ENCODE results near the gene SGSM2. TPM values are rescaled to one million over a fixed set of nuclear protein-coding genes. Genes with fewer than 3 reads are reported as not detected.

Gene SGSM2
- total and polyA plus RNA-seq, 9 donors: 9.3 to 50.6 (median 42.4) TPM

DNA sequence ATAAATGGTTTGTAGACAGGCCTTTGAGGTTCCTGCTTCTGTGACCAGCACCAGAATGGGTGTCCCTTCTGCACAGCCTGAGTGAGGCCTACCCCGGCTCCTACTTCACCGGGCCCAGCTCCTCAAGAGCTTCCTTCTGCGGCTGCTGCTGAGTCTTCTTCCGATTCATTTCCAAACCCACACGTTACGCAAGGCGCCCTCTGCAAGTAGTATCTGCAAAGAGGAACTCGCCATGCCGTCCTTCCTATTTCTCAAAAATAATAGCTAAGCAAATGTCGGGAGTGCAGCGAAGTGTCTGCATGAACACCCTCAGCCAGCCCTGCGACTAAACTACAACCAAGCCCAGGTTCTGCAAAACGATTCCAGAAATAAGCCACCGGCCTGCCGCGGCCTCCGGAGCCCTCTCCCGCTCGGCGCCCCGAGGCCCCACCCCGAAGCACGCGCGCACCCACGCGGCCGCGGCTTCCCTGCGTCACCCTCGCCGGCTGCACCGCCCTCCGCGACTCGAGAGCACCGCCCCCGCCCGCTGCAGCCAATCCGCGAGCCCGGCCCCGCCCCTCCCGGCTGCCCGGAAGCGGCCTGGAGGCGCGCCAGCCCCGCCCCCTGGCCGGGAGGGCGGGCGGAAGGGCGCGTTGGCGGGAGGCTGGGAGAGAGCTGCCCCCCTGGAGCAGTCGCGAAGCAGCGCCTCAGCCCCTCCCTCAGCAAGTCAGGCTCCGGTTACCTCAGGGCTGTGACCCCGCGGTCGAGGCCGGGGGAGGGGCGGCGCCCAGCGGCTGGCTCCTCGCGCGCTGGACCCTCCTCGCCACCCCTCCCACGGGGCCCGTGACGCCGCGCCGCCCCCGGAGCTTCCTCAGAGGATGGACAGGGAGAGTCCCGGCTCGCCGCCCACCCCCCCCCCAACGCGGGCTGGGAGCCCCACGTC is 55.2 kb downstream of the SGSM2 start:
- Histone ChIP-seq H3K9me3 (no peaks in the 10 kb centered on the region), H3K27ac (peak overlapping the region; percentile 84 to 99), H3K4me1 (ENCODE audit: insufficient read depth) (peaks cover 24% of the 10 kb centered on the region), H3K4me3 (peak overlapping the region; percentile 50), H3K36me3 (no peaks in the 10 kb centered on the region), H3K27me3 (no peaks in the 10 kb centered on the region)
- TF ChIP-seq POLR2A (IDR thresholded peaks at IDR 0.05): peak; percentile 79
- TF ChIP-seq EP300 (IDR thresholded peaks at IDR 0.05): peak; percentile 67
- TF ChIP-seq, protein P1, sequence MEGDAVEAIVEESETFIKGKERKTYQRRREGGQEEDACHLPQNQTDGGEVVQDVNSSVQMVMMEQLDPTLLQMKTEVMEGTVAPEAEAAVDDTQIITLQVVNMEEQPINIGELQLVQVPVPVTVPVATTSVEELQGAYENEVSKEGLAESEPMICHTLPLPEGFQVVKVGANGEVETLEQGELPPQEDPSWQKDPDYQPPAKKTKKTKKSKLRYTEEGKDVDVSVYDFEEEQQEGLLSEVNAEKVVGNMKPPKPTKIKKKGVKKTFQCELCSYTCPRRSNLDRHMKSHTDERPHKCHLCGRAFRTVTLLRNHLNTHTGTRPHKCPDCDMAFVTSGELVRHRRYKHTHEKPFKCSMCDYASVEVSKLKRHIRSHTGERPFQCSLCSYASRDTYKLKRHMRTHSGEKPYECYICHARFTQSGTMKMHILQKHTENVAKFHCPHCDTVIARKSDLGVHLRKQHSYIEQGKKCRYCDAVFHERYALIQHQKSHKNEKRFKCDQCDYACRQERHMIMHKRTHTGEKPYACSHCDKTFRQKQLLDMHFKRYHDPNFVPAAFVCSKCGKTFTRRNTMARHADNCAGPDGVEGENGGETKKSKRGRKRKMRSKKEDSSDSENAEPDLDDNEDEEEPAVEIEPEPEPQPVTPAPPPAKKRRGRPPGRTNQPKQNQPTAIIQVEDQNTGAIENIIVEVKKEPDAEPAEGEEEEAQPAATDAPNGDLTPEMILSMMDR (IDR thresholded peaks at IDR 0.05): no peak
- WGBS, 3 donors: 0 to 2% (median 1%) methylated on average over 49 to 82 of the region's 83 CpGs
- DNase-seq: peak; percentile 96 to 98 (median 97)
- intact Hi-C loops (cut with DNase I): no loop called here

DNA sequence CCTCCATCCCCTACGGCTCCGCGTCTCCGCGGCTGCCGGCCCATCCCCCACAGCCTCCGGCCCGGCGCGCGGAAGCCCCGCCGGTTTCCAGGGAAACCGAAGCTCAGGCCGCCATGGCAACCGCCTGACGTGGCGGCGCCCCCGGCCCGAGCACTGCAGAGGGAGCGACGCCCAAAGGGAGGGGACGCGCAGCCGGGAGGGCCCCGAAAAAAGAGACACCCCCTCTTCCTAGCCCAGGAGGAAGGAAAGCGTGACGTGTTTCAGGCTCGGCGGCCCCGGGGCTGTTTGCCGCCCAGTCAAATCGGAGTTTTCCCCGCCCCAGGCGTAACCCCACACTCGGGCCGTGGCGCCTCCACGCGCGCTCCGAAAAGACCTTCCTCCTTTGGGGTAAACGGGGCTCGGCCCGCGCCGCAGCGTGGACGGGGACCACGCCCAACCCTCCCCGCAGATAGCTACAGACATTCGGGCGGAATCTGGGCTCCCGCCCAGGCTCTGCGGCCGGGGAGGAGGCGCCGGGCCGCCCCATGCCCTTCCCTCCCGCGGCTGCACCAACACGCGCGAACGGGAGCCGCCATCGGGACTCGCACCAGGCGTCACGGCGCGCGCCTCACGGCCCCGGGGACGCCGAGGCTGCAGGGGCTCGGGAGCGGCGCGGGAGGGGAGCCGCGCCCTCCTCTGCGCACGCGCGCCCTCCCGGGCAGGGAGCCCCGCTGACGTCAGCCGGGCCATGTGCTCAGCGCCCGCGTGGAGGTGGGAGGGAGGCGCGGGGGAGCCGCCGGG is 56.1 kb downstream of the SGSM2 start:
- TF ChIP-seq EP300 (IDR thresholded peaks at IDR 0.05): no peak
- peak; percentile 87 for TF ChIP-seq POLR2A (IDR thresholded peaks at IDR 0.05)
- no peaks in the 10 kb centered on the region for H3K36me3 ChIP-seq
- peaks cover 31% of the 10 kb centered on the region for H3K4me1 ChIP-seq (ENCODE audit: insufficient read depth)
- 0% methylated on average over 39 to 98 of the region's 99 CpGs for WGBS, 3 donors
- DNase-seq: peak; percentile 89 to 95 (median 94)
- H3K27me3 ChIP-seq: no peaks in the 10 kb centered on the region
- H3K27ac ChIP-seq: peak overlapping the region; percentile 84 to 99
- intact Hi-C loops (cut with DNase I): no loop called here
- peak overlapping the region; percentile 50 for H3K4me3 ChIP-seq
- no peaks in the 10 kb centered on the region for H3K9me3 ChIP-seq

DNA sequence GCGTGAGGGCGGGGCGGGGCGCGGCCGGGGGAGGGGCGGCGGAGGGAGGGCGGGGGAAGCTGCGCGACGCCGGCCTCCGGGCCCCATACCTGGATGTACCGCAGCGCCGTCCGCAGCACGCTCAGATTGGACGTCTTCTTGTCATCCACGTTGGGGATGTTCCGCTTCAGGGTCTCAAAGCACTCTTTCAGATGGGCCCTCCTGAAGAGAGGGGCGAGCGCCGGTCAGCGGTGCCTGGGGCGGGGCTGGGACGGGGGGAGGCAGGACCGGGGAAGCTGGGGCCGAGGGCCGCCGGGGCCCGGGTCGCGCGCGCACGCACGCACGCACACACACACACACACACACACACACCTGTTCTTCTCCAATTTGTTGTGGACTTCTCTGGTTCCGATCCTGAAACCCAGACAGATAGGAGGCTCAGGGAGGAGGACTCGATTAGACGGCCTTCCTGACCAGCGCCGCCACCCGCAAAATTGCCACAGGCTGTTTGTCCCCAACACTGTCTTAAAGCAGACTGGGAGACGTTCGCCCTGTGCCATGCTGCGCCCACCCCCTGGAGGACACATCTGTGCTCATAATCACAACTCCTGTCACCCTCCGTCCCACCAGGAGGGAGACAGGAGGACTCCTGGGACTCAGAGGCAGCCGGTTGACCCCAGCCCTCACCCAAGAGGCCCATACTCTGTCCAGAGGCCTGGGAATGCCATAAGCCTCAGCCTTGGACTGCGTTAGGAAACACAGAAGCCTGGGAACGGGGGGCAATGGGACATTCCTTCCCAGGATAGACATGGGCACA is 56.9 kb downstream of the SGSM2 start:
- 22 to 25% (median 25%) methylated on average over 38 to 53 of the region's 53 CpGs for WGBS, 3 donors
- intact Hi-C loops (cut with DNase I): no loop called here
- Histone ChIP-seq H3K4me1 (ENCODE audit: insufficient read depth) (peaks cover 35% of the 10 kb centered on the region), H3K27me3 (no peaks in the 10 kb centered on the region), H3K36me3 (no peaks in the 10 kb centered on the region), H3K27ac (peak overlapping the region; percentile 84 to 99), H3K4me3 (peak overlapping the region; percentile 50), H3K9me3 (no peaks in the 10 kb centered on the region)
- TF ChIP-seq EP300 (IDR thresholded peaks at IDR 0.05): no peak
- DNase-seq: peak in 2 of 5 donors; percentile 40 to 64

DNA sequence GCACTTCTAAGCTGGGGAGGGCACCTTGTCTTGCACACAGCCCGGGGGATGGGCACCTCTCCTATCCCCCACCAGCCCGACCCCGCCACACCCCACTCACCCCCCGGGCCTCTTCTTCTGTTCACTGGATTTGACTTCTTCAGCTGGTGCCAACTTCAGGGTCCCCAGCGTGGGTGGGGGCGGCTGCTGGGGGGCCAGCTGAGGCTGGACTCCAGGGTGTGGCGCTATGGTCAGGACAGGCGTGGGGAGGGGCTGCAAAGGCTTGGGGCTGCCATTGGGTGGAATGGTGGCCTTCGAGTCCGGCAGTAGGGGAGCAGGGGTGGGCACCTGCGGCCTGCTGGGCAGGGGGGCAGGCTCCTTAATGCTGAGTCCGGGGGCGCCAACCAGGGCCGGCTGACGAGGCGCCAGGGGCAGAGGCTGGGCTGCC is 57.5 kb downstream of the SGSM2 start:
- Histone ChIP-seq H3K27ac (peak overlapping the region; percentile 84 to 99), H3K4me3 (no peak overlapping the region), H3K9me3 (no peaks in the 10 kb centered on the region), H3K4me1 (ENCODE audit: insufficient read depth) (peaks cover 37% of the 10 kb centered on the region), H3K27me3 (no peaks in the 10 kb centered on the region), H3K36me3 (no peaks in the 10 kb centered on the region)
- TF ChIP-seq EP300 (IDR thresholded peaks at IDR 0.05) (no peak), POLR2A (IDR thresholded peaks at IDR 0.05) (no peak)
- TF ChIP-seq, protein P1 (IDR thresholded peaks at IDR 0.05): no peak
- intact Hi-C loops (cut with DNase I): no loop called here
- WGBS, 3 donors: 79 to 81% (median 79%) methylated on average over 16 of the region's 16 CpGs
- DNase-seq: peak in 3 of 5 donors; percentile 60 to 70 (median 66)
